G401.6 (cell line): Measurements from ENCODE around the gene OR2V1.
"Not testable (repeated sequence)": the region's sequence is repeated elsewhere in the genome, so short reads cannot be mapped to it uniquely, and the experiment has no call there.

Experiments
- FAIRE-seq: peaks from 2 replicates; lab custom pipeline; 2012; peaks lifted over from hg19 to GRCh38; lab: Jason Lieb, UNC

The OR2V1 gene

GRCh38 chr5:181127456-181127855 is 3.5 kb downstream of the OR2V1 start:
- no peak for FAIRE-seq

- no peak for FAIRE-seq
Measured at GRCh38 chr5:181126841-181127240, 4.1 kb downstream of the OR2V1 start.

- FAIRE-seq: no peak
Measured at GRCh38 chr5:181124526-181124925, 6.4 kb downstream of the OR2V1 start.

GRCh38 chr5:181121675-181122561 is 9.1 kb downstream of the OR2V1 start:
- FAIRE-seq: no peak

- no peak for FAIRE-seq
Measured at GRCh38 chr5:181120761-181121160, 10.2 kb downstream of the OR2V1 start.

GRCh38 chr5:181120306-181120705 is 10.7 kb downstream of the OR2V1 start:
- no peak for FAIRE-seq

- FAIRE-seq: no peak
Measured at GRCh38 chr5:181119105-181119504, 11.9 kb downstream of the OR2V1 start.

- FAIRE-seq: no peak
Measured at GRCh38 chr5:181118369-181118768, 12.6 kb downstream of the OR2V1 start.

GRCh38 chr5:181114844-181115778 is 15.9 kb downstream of the OR2V1 start:
- no peak for FAIRE-seq

GRCh38 chr5:181114284-181114843 is 16.6 kb downstream of the OR2V1 start:
- no peak for FAIRE-seq

- not testable (repeated sequence) for FAIRE-seq
Measured at GRCh38 chr5:181113572-181113971, 17.4 kb downstream of the OR2V1 start.

GRCh38 chr5:181112476-181112875 is 18.5 kb downstream of the OR2V1 start:
- no peak for FAIRE-seq

- FAIRE-seq: no peak
Measured at GRCh38 chr5:181111010-181111409, 20.0 kb downstream of the OR2V1 start.

- no peak for FAIRE-seq
Measured at GRCh38 chr5:181109489-181110013, 21.4 kb downstream of the OR2V1 start.

- FAIRE-seq: no peak
Measured at GRCh38 chr5:181108578-181109165, 22.3 kb downstream of the OR2V1 start.

GRCh38 chr5:181107699-181108098 is 23.3 kb downstream of the OR2V1 start:
- no peak for FAIRE-seq

- FAIRE-seq: no peak
Measured at GRCh38 chr5:181105391-181106025, 25.5 kb downstream of the OR2V1 start.

GRCh38 chr5:181104606-181105390 is 26.2 kb downstream of the OR2V1 start:
- not testable (repeated sequence) for FAIRE-seq

GRCh38 chr5:181104259-181104568 is 26.8 kb downstream of the OR2V1 start:
- not testable (repeated sequence) for FAIRE-seq

GRCh38 chr5:181101930-181102674 is 28.9 kb downstream of the OR2V1 start:
- peak; percentile 100 for FAIRE-seq
